Measurements from ENCODE around the gene REXO5.

Gene REXO5

DNA sequence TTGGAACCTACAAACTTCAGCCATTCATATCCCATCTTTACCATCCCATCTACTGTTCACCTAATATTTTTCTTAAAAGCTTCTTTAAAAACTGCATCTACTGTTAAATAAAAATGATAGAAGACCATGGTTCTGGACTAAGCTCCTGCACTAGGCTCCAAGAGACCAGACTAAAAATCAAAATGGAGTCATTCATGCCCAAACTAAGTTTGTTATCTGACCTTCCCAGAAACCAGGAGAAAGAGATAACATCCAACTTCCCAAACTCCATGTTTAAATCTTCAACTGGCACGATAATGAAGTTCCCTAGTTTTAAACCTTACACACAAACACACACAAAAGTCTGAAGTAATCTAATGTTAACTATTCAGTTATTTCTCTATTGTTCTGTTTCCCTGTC is 80.0 kb downstream of the REXO5 start:
- TF ChIP-seq ZNF70 (CRISPR knock-in tag; IDR thresholded peaks at IDR 0.05) (no peak), ISL1 (CRISPR knock-in tag; IDR thresholded peaks at IDR 0.05) (no peak), ZNF565 (CRISPR knock-in tag; conservative IDR thresholded peaks at IDR 0.05; ENCODE audit: low read depth) (no peak), SNAI2 (CRISPR knock-in tag; IDR thresholded peaks at IDR 0.05) (no peak), TOX (CRISPR knock-in tag; IDR thresholded peaks at IDR 0.05; ENCODE audit: borderline replicate concordance) (no peak), OSR1 (CRISPR knock-in tag; IDR thresholded peaks at IDR 0.05) (no peak), ESRRG (CRISPR knock-in tag; IDR thresholded peaks at IDR 0.05) (no peak)
- TF ChIP-seq, protein P1, sequence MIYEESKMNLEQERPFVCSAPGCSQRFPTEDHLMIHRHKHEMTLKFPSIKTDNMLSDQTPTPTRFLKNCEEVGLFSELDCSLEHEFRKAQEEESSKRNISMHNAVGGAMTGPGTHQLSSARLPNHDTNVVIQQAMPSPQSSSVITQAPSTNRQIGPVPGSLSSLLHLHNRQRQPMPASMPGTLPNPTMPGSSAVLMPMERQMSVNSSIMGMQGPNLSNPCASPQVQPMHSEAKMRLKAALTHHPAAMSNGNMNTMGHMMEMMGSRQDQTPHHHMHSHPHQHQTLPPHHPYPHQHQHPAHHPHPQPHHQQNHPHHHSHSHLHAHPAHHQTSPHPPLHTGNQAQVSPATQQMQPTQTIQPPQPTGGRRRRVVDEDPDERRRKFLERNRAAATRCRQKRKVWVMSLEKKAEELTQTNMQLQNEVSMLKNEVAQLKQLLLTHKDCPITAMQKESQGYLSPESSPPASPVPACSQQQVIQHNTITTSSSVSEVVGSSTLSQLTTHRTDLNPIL (CRISPR knock-in tag; IDR thresholded peaks at IDR 0.05; ENCODE audit: low read depth), result no peak
- TF ChIP-seq, protein P2, sequence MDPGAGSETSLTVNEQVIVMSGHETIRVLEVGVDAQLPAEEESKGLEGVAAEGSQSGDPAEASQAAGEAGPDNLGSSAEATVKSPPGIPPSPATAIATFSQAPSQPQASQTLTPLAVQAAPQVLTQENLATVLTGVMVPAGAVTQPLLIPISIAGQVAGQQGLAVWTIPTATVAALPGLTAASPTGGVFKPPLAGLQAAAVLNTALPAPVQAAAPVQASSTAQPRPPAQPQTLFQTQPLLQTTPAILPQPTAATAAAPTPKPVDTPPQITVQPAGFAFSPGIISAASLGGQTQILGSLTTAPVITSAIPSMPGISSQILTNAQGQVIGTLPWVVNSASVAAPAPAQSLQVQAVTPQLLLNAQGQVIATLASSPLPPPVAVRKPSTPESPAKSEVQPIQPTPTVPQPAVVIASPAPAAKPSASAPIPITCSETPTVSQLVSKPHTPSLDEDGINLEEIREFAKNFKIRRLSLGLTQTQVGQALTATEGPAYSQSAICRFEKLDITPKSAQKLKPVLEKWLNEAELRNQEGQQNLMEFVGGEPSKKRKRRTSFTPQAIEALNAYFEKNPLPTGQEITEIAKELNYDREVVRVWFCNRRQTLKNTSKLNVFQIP (CRISPR knock-in tag; IDR thresholded peaks at IDR 0.05; ENCODE audit: borderline replicate concordance, low read depth), result no peak
- ATAC-seq, result no peak

GRCh38 chr16:20887207-20887606 is 80.9 kb downstream of the REXO5 start:
- ATAC-seq, result no peak
- no peak for TF ChIP-seq PPARA (CRISPR knock-in tag; IDR thresholded peaks at IDR 0.05; ENCODE audit: borderline replicate concordance)
- TF ChIP-seq, protein P1 (CRISPR knock-in tag; IDR thresholded peaks at IDR 0.05; ENCODE audit: low read depth), result no peak
- TF ChIP-seq TCF4 (CRISPR knock-in tag; IDR thresholded peaks at IDR 0.05; ENCODE audit: borderline replicate concordance), result no peak
- no peak for TF ChIP-seq OSR1 (CRISPR knock-in tag; IDR thresholded peaks at IDR 0.05)
- no peak for TF ChIP-seq ZFP3 (CRISPR knock-in tag; IDR thresholded peaks at IDR 0.05)

DNA sequence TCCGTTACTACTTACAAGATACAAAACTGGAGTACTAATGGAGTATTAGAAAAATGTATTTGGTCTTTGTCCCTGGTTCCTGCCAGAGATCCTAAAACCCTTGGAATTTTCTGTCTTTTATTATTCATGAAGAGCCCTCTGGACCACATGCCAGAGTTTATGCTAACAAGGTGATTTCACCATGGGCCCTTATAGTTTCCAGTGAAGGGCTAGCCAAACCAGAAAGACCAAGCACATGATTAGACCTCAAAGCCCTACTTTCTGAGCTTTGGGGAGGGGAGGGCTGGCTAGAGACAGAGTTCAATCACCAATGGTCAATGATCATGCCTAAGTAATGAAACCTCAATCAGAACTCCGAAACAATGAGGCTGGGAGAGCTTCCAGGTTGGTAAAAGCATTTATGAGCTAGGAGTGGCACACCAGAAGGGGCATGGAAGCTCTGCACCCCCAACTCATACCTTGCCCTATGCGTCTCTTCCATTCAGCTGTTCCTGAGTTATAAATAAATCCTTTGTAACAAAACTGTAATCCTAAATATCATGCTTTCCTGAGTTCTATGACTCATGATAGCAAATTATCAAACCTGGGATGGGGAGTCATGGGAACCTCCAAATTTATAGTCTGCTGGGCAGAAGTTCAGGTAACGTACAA is 83.4 kb downstream of the REXO5 start:
- no peak for ATAC-seq
- no peak for TF ChIP-seq ZFP30 (CRISPR knock-in tag; IDR thresholded peaks at IDR 0.05)
- TF ChIP-seq PPARA (CRISPR knock-in tag; IDR thresholded peaks at IDR 0.05; ENCODE audit: borderline replicate concordance), result no peak
- TF ChIP-seq TOX (CRISPR knock-in tag; IDR thresholded peaks at IDR 0.05; ENCODE audit: borderline replicate concordance), result no peak
- no peak for TF ChIP-seq ZNF565 (CRISPR knock-in tag; conservative IDR thresholded peaks at IDR 0.05; ENCODE audit: low read depth)
- TF ChIP-seq ZNF70 (CRISPR knock-in tag; IDR thresholded peaks at IDR 0.05), result no peak
- no peak for TF ChIP-seq GLIS3 (CRISPR knock-in tag; IDR thresholded peaks at IDR 0.05)
- TF ChIP-seq, protein P1 (CRISPR knock-in tag; IDR thresholded peaks at IDR 0.05; ENCODE audit: low read depth), result no peak
- no peak for TF ChIP-seq ZFP3 (CRISPR knock-in tag; IDR thresholded peaks at IDR 0.05)
- no peak for TF ChIP-seq ISL1 (CRISPR knock-in tag; IDR thresholded peaks at IDR 0.05)
- TF ChIP-seq, protein P2 (CRISPR knock-in tag; IDR thresholded peaks at IDR 0.05; ENCODE audit: borderline replicate concordance, low read depth), result no peak

GRCh38 chr16:20894388-20894787 is 88.1 kb downstream of the REXO5 start:
- ATAC-seq, result no peak
- TF ChIP-seq PATZ1 (CRISPR knock-in tag; IDR thresholded peaks at IDR 0.05; ENCODE audit: borderline replicate concordance) (no peak), CSDC2 (CRISPR knock-in tag; IDR thresholded peaks at IDR 0.05) (no peak), ARNTL (CRISPR knock-in tag; IDR thresholded peaks at IDR 0.05; ENCODE audit: borderline replicate concordance, low read depth) (no peak), ISL1 (CRISPR knock-in tag; IDR thresholded peaks at IDR 0.05) (no peak), TCF4 (CRISPR knock-in tag; IDR thresholded peaks at IDR 0.05; ENCODE audit: borderline replicate concordance) (no peak), ZNF565 (CRISPR knock-in tag; conservative IDR thresholded peaks at IDR 0.05; ENCODE audit: low read depth) (no peak), BACH2 (CRISPR knock-in tag; IDR thresholded peaks at IDR 0.05; ENCODE audit: borderline replicate concordance) (no peak), SNAI2 (CRISPR knock-in tag; IDR thresholded peaks at IDR 0.05) (no peak), ZFP30 (CRISPR knock-in tag; IDR thresholded peaks at IDR 0.05) (no peak), OSR1 (CRISPR knock-in tag; IDR thresholded peaks at IDR 0.05) (no peak)
- TF ChIP-seq, protein P3, sequence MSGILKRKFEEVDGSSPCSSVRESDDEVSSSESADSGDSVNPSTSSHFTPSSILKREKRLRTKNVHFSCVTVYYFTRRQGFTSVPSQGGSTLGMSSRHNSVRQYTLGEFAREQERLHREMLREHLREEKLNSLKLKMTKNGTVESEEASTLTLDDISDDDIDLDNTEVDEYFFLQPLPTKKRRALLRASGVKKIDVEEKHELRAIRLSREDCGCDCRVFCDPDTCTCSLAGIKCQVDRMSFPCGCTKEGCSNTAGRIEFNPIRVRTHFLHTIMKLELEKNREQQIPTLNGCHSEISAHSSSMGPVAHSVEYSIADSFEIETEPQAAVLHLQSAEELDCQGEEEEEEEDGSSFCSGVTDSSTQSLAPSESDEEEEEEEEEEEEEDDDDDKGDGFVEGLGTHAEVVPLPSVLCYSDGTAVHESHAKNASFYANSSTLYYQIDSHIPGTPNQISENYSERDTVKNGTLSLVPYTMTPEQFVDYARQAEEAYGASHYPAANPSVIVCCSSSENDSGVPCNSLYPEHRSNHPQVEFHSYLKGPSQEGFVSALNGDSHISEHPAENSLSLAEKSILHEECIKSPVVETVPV (CRISPR knock-in tag; IDR thresholded peaks at IDR 0.05), result no peak
- TF ChIP-seq, protein P2 (CRISPR knock-in tag; IDR thresholded peaks at IDR 0.05; ENCODE audit: borderline replicate concordance, low read depth), result no peak
- TF ChIP-seq, protein P1 (CRISPR knock-in tag; IDR thresholded peaks at IDR 0.05; ENCODE audit: low read depth), result no peak

Measured in SK-N-SH treated with all-trans-retinoic acid at 6 μM for 48 hours (cell line).